ENCODE results near the gene PPM1H. TPM values are rescaled to one million over a fixed set of nuclear protein-coding genes. Genes with fewer than 3 reads are reported as not detected.

The PPM1H gene
- total RNA-seq, 1 donor: 0.86 TPM

GRCh38 chr12:62728741-62729140, 206.2 kb downstream of the PPM1H start:
- no peak for TF ChIP-seq CTCF (IDR thresholded peaks at IDR 0.05; ENCODE audit: insufficient read depth, low read depth, low read length)
- DNase-seq (ENCODE audit: low read depth): no peak
- H3K4me3 ChIP-seq (ENCODE audit: low read depth, low read length): no peak overlapping the region

GRCh38 chr12:62726471-62726980, 208.4 kb downstream of the PPM1H start:
- DNase-seq (ENCODE audit: low read depth): no peak
- no peak for TF ChIP-seq CTCF (IDR thresholded peaks at IDR 0.05; ENCODE audit: insufficient read depth, low read depth, low read length)
- H3K4me3 ChIP-seq (ENCODE audit: low read depth, low read length): no peak overlapping the region

GRCh38 chr12:62725781-62726180, 209.2 kb downstream of the PPM1H start:
- DNase-seq (ENCODE audit: low read depth): no peak
- no peak for TF ChIP-seq CTCF (IDR thresholded peaks at IDR 0.05; ENCODE audit: insufficient read depth, low read depth, low read length)
- no peak overlapping the region for H3K4me3 ChIP-seq (ENCODE audit: low read depth, low read length)

- H3K4me3 ChIP-seq (ENCODE audit: low read depth, low read length): no peak overlapping the region
- no peak for TF ChIP-seq CTCF (IDR thresholded peaks at IDR 0.05; ENCODE audit: insufficient read depth, low read depth, low read length)
- peak; percentile 98 for DNase-seq (ENCODE audit: low read depth)
Observed at GRCh38 chr12:62724947-62725451, 210.0 kb downstream of the PPM1H start.

- DNase-seq (ENCODE audit: low read depth): no peak
- no peak overlapping the region for H3K4me3 ChIP-seq (ENCODE audit: low read depth, low read length)
- TF ChIP-seq CTCF (IDR thresholded peaks at IDR 0.05; ENCODE audit: insufficient read depth, low read depth, low read length): no peak
Observed at GRCh38 chr12:62724285-62724684, 210.7 kb downstream of the PPM1H start.

GRCh38 chr12:62722971-62723680, 211.8 kb downstream of the PPM1H start:
- DNase-seq (ENCODE audit: low read depth): no peak
- no peak overlapping the region for H3K4me3 ChIP-seq (ENCODE audit: low read depth, low read length)
- no peak for TF ChIP-seq CTCF (IDR thresholded peaks at IDR 0.05; ENCODE audit: insufficient read depth, low read depth, low read length)
